GM18526 (cell line): ENCODE results near the gene SPON2.

Experiments
- POLR2A ChIP-seq: IDR thresholded peaks from 3 replicates; pipeline ENCODE4 v1.6.1; 2011; ENCODE audit not compliant: insufficient read length; ENCODE audit errors: extremely low read depth

Gene SPON2

DNA sequence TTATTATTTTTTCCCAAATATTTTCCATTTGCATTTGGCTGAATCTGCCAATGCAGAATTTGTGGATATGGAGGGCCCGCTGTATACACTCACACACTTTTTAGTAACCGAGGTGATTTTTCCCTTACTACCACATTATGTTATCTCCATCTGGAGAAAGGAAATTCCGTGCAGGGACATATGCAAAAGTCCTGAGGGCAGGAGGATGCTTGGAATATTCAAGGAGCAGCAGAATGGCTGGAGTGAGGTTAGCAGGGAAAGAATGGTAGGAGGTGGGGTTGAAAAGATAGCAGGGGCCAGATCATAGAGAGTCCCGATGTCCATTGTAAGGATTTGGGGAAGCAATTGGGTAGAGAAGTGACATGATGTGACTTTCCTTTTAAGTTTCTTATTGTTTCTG lies 47.6 kb downstream of the SPON2 start:
- TF ChIP-seq POLR2A = no peak

DNA sequence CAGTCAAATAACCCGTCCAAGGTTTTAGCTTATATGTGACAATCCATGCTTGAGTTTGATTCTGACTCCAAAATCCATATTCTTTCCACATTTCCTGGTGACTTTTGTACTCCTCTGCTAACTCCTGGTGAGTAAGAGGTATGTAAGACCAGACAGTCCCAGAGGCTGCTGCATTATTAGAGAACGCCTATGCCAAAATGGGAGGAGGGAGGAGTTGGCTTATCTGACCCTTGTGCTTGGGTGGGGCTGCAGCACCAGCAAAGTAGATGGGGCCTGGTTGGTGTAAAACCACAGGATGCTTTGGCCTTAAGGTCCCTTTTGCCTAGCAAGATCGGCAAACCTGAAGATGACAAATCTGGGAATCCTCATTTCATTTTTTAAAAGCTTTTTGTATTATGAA lies 49.9 kb downstream of the SPON2 start:
- no peak for TF ChIP-seq POLR2A
